GM19239 (cell line): ENCODE data around the gene GRK5.

Source experiments
- DNase-seq: peaks from one replicate; pipeline ENCODE4 v3.0.0; 2011; ENCODE audit warnings: low spot score; ENCODE audit not compliant: insufficient read length
- FAIRE-seq: peaks from 2 replicates; lab custom pipeline; 2011; peaks lifted over from hg19 to GRCh38; lab: Jason Lieb, UNC

The GRK5 gene

DNA sequence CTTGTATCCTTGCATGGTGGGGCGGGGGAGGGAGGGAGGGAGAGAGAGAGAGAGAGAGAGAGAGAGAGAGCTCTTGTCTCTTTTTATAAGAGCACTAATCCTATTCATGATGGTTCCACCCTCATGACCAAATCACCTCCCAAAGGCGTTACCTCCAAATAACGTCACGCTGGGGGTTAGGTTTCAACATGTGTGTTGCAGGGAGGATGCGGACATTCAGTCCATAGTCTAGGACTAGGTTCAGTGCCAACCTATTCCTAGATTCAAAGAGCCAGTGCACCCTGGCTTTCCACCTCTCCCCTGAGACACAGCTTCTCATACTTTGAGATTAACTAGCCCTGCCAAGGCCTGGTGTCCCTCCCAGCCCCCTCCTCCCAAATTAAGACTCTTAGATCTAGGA is 123.0 kb downstream of the GRK5 start:
- DNase-seq (no peak), FAIRE-seq (no peak)

GRCh38 chr10:119331061-119331460 is 123.7 kb downstream of the GRK5 start:
- FAIRE-seq = no peak

GRCh38 chr10:119333146-119333792 is 125.9 kb downstream of the GRK5 start:
- FAIRE-seq (no peak), DNase-seq (no peak)

More at GRCh38 chr10:119331061-119331460, 123.7 kb downstream of the GRK5 start:
- DNase-seq = no peak

GRCh38 chr10:119335671-119336353 is 128.4 kb downstream of the GRK5 start:
- FAIRE-seq = no peak
- DNase-seq = no peak

DNA sequence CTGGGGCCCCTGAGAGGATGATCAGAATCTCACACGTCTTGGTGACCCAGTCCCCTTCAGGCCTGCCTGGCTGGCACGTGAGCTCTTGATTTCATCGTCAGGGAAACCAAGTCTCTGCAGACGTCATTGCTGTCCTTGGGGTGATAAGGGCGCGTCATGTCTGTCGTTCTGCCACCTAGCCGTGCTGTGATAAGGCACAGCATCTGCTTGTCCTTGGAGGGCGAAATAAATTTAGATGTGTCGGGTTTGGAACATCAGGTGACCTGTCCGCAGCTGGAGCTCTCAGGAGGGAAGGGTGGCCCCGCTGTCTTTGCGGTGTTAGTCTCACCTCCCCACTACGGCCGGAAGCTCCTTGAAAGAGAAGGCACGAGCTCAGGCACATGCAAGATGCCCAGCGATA is 129.2 kb downstream of the GRK5 start:
- FAIRE-seq = no peak
- no peak for DNase-seq

DNA sequence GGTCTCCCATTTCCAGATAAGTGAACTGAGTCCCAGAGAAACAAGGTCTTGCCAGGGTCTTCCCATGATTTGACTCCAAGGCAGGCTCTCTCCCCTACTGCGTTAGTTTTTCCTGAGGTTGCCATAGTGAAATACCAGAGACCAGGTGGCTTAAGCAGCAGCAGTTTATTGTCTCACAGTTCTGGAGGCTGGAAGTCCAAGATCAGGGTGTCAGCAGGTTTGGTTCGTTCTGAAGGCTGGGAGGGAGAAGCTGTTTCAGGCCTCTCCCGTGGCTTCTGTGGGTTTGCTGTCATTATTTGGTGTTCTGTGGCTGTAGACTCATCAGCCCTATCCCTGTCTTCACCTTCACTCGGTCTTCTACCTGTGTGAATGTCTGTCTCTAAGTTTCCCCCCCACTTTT is 129.9 kb downstream of the GRK5 start:
- DNase-seq = no peak
- no peak for FAIRE-seq

GRCh38 chr10:119337796-119338432 is 130.5 kb downstream of the GRK5 start:
- no peak for FAIRE-seq
- no peak for DNase-seq

GRCh38 chr10:119339109-119339508 is 131.7 kb downstream of the GRK5 start:
- no peak for DNase-seq
- FAIRE-seq = no peak

DNA sequence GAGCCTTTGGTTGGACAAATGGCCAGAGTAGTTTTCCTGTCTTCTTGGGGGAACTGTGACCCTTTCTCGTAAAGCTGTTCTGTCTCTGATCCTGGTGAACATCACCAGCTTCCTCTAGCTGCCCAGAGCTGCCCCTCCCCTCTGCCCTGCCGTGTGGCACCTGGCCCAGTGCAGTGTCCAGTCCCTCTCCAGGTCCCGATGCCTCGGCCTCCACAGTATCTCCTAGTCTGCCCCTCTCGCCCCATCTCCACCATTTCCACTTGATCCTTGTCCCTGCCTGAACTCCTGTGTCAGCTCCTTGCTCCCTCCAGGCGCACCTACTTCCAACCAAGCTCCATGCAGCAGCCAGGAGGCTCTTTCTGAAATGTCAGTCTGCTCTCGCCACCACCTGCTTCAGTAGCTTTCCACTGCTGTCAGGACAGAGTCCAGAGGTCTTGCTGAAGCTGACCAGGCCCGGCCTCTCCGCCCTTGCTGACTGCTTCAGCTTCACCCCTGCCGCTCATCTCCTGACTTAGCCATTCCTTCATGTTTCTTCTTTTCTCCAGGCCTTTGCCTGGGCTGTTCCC is 133.6 kb downstream of the GRK5 start:
- DNase-seq (no peak), FAIRE-seq (no peak)

DNA sequence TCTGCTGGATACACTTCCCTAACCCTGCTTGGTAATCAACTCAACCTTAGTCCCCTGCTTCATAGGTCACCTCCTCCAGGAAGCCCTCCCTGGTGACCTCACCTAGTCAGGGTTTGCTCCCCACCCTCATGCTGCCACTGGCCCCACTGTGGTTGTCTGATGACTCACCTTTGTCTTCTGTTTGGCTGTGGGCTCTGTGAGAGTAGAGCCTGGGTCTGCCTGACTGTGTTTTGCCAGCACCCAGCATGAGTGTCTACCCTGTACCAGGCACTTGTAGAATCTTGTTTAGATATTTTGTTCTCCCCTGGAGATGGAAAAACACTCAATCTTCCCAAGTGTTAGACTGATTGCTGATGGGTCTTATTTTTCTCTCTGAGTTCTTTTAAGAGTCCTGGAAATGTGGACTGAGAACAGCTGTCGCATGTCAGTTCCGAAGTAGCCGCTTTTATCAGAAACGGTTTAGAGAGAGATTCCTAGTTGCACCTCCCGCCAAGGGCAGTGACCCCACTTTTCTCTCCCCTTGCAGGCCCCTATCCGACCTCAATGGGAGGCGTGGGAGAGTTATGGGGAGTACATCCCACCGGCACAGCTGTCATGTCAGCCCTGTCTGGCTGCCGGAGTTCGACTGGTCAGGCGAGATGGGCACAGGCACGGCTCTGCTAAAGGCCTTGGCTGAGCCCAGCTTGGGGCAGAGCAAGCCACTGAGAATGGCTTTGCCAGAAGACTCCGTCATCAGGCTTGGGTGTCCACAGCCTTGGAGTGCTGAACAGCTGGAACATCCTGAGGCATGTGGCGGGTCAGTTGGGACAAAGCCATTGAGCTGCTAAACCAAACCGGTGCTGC is 134.3 kb downstream of the GRK5 start:
- no peak for FAIRE-seq
- no peak for DNase-seq

DNA sequence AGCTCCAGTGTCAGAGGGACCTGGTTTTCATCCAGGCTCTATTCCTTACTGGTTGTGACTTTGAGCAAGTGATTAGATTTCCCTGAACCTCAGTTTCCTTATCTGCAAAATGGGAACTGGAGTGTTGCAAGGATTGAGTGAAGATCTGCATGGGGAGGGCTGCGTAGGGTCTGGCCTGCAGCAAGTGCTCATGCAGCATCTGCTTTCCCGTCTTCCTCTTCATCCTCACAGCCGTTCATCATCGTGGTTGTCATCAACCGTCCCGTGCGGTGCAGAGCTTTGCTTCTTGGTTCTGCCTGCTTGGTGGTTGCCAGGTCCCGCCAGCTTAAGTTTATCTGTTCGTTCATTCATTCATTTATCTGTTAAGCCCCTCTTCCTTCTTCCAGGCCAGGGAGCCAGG is 135.0 kb downstream of the GRK5 start:
- no peak for DNase-seq
- no peak for FAIRE-seq

GRCh38 chr10:119343011-119343601 is 135.7 kb downstream of the GRK5 start:
- FAIRE-seq (no peak), DNase-seq (no peak)

- DNase-seq (no peak), FAIRE-seq (no peak)
Measured at GRCh38 chr10:119344381-119344780, 137.0 kb downstream of the GRK5 start.

DNA sequence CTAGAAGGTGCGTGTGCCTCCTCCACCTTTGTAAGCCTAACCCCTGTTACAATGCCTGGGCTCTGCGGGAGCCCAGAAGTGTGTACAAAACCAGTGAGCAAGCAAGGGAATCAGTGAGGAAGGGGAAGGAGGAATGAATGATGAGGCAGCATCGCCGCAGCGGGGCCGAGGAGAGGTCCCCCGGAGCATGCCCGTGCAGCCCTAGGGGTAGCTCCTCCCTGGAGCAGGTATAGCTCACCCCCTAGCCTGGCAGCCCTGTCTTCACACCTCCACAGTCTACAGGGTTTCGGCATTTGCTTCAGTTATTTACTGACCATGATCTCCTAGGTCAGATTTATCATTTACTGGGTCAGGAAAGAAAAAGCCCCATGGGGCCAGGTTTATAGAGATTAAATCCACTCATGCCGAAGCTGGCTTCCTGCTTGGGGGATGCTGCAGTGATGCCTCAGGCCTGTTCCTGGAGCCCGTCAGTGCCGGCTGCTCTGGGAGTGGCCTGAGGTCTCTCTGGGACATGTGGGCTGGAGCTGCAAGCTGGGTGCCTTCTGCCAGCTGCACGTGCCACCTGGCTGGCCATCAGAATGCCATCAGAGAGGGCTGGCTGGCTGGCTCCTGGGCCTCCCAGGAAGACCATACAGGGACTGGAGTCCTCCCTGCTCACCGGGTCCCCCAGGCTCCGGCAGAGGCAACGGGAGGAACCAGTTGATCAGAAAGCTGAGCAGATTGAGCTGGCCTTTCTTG is 138.9 kb downstream of the GRK5 start:
- DNase-seq (no peak), FAIRE-seq (no peak)

GRCh38 chr10:119347181-119347974 is 140.0 kb downstream of the GRK5 start:
- no peak for DNase-seq
- no peak for FAIRE-seq

- DNase-seq (no peak), FAIRE-seq (no peak)
Measured at GRCh38 chr10:119348106-119348505, 140.7 kb downstream of the GRK5 start.

DNA sequence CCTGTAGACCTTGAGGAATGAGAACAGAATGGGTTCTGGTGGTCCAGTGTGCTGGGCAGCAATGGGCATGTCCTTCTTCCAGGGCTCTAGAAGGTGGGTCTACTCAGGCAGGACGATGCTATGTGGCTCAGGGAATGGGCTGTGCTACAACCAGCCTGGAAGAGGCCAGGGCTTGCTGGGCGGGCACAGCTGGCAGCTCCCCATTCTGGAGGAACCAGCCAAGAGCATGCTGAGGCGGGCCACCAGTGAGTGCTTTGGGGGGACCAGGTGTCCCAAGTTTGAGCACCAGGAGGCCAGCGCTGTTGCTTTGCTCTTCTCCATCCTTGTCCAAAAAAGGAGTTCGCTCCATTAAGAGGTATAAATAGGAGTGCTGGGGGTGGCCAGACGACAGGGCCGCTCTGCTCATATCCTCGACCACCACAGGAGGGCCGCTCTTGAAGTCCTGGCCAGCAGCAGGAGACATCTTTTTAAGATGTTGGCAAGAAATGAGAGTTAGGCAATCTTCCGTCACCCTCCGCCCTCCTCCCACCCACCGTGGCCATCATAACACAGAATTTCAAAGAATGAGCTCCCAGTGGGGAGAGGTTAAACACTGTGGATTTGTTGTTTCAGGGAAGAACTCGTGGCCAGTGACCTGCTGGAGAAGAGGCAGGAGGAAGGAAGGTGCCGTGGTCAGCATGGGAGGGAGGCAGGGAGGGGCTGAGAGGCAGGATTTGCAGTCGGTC is 141.3 kb downstream of the GRK5 start:
- FAIRE-seq (no peak), DNase-seq (no peak)

GRCh38 chr10:119349341-119349740 is 142.0 kb downstream of the GRK5 start:
- FAIRE-seq = no peak
- no peak for DNase-seq
